Neural cell (in vitro differentiated cells): Measurements from ENCODE around the gene NCK2. TPM values are rescaled to one million over a fixed set of nuclear protein-coding genes. Genes with fewer than 3 reads are reported as not detected.

Experiments used
- H2AFZ ChIP-seq: fragments of 200-600, 300-800 bp; sonication (generic), shearing (Covaris generic); 2 replicates; pipeline ENCODE4 v1.6.0; 2014; ENCODE audit warnings: low read depth, mild to moderate bottlenecking, antibody characterized with exemption, low read length, moderate library complexity
- H3F3A ChIP-seq: fragments of 200-600 bp; shearing (Covaris generic); 2 replicates; pipeline ENCODE4 v1.6.1; 2016; ENCODE audit warnings: mild to moderate bottlenecking, moderate library complexity, mixed read lengths, antibody characterized with exemption, low read length; ENCODE audit not compliant: insufficient read depth, poor library complexity, severe bottlenecking
- H3K27ac ChIP-seq: fragments of 200-600, 300-800 bp; sonication (generic), shearing (Covaris generic); 2 replicates; pipeline ENCODE4 v1.5.1; 2014; ENCODE audit warnings: mild to moderate bottlenecking, low read length, moderate library complexity
- H3K27me3 ChIP-seq: fragments of 300-800, 200-600 bp; sonication (generic), shearing (Covaris generic); 2 replicates; pipeline ENCODE4 v1.6.0; 2014; ENCODE audit warnings: mild to moderate bottlenecking, low read depth, low read length, moderate library complexity; ENCODE audit not compliant: insufficient read depth
- H3K36me3 ChIP-seq: fragments of 300-800, 200-600 bp; sonication (generic), shearing (Covaris generic); 2 replicates; pipeline ENCODE4 v1.5.1; 2014; ENCODE audit warnings: mild to moderate bottlenecking, antibody characterized with exemption, low read length, moderate library complexity; ENCODE audit not compliant: insufficient read depth
- H3K4me2 ChIP-seq: fragments of 300-800, 200-600 bp; sonication (generic), shearing (Covaris generic); 2 replicates; pipeline ENCODE4 v1.6.0; 2014; ENCODE audit warnings: mild to moderate bottlenecking, low read length
- H3K4me3 ChIP-seq: fragments of 300-800, 200-600 bp; sonication (generic), shearing (Covaris generic); 2 replicates; pipeline ENCODE4 v1.5.1; 2014; ENCODE audit warnings: mild to moderate bottlenecking, low read length, moderate library complexity
- H3K79me2 ChIP-seq: fragments of 200-600 bp; shearing (Covaris generic); replicated peaks from 2 replicates; pipeline ENCODE4 v1.6.0; 2014; ENCODE audit warnings: mild to moderate bottlenecking, low read length, moderate library complexity; ENCODE audit not compliant: insufficient read depth
- H3K9ac ChIP-seq: fragments of 300-800, 200-600 bp; sonication (generic), shearing (Covaris generic); 2 replicates; pipeline ENCODE4 v1.6.1; 2016; ENCODE audit warnings: mild to moderate bottlenecking, low read length, mixed read lengths
- H3K9me2 ChIP-seq: fragments of 200-600 bp; shearing (Covaris generic); 2 replicates; pipeline ENCODE4 v1.6.1; 2016; ENCODE audit warnings: mild to moderate bottlenecking, low read length, mixed read lengths; ENCODE audit not compliant: insufficient read depth
- H3K9me3 ChIP-seq: fragments of 200-600, 300-800 bp; sonication (generic), shearing (Covaris generic); 2 replicates; pipeline ENCODE4 v1.6.1; 2016; ENCODE audit warnings: mild to moderate bottlenecking, mixed run types, low read length, moderate library complexity, mixed read lengths
- H4K20me1 ChIP-seq: fragments of 200-600 bp; shearing (Covaris generic); 2 replicates; pipeline ENCODE4 v1.6.1; 2016; ENCODE audit warnings: mild to moderate bottlenecking, mixed run types; ENCODE audit not compliant: insufficient read depth
- EP300 ChIP-seq: fragments of 450-650 bp; conservative IDR thresholded peaks from 2 replicates; pipeline ENCODE4 v1.6.1; 2014; ENCODE audit warnings: antibody characterized with exemption, mild to moderate bottlenecking, moderate library complexity; ENCODE audit not compliant: poor library complexity, severe bottlenecking
- EZH2 ChIP-seq: fragments of 200-600, 300-800 bp; shearing (Covaris generic), sonication (generic); IDR thresholded peaks from 2 replicates; pipeline ENCODE4 v1.6.1; 2014; ENCODE audit warnings: antibody characterized with exemption, low read length, borderline replicate concordance, mild to moderate bottlenecking; ENCODE audit not compliant: insufficient read depth, poor library complexity, severe bottlenecking
- MXI1 ChIP-seq: fragments of 450-650 bp; conservative IDR thresholded peaks from 2 replicates; pipeline ENCODE4 v1.6.1; 2014; ENCODE audit warnings: antibody characterized with exemption, mild to moderate bottlenecking; ENCODE audit not compliant: poor library complexity, severe bottlenecking
- POLR2AphosphoS5 ChIP-seq: IDR thresholded peaks from 2 replicates; pipeline ENCODE4 v1.6.1; 2012
- RAD21 ChIP-seq: fragments of 450-650 bp; conservative IDR thresholded peaks from 2 replicates; pipeline ENCODE4 v1.6.1; 2014; ENCODE audit warnings: antibody characterized with exemption, mild to moderate bottlenecking, moderate library complexity
- SMC3 ChIP-seq: fragments of 450-650 bp; conservative IDR thresholded peaks from 2 replicates; pipeline ENCODE4 v1.6.1; 2014; ENCODE audit warnings: antibody characterized with exemption, mild to moderate bottlenecking, moderate library complexity; ENCODE audit not compliant: poor library complexity
- TAF1 ChIP-seq: IDR thresholded peaks from 2 replicates; pipeline ENCODE4 v1.6.1; 2012; ENCODE audit warnings: low read depth
- polyA plus RNA-seq: library from polyadenylated mRNA; depleted of rRNA; stranded (reverse); fragments of >200 nt; gene quantifications from 2 replicates; pipeline ENCODE4 v1.2.3, GENCODE V29; 2014
- TF ChIP-seq, protein P1 (sequence below): fragments of 450-650 bp; IDR thresholded peaks from 2 replicates; pipeline ENCODE4 v1.5.1; 2014; ENCODE audit warnings: antibody characterized with exemption, mild to moderate bottlenecking, moderate library complexity; ENCODE audit not compliant: poor library complexity, severe bottlenecking
- TF ChIP-seq, protein P2 (sequence below): IDR thresholded peaks from 2 replicates; pipeline ENCODE4 v1.6.1; 2012; ENCODE audit warnings: borderline replicate concordance

The NCK2 gene
- polyA plus RNA-seq, 1 donor from 2014 or later = 49.4 TPM

DNA sequence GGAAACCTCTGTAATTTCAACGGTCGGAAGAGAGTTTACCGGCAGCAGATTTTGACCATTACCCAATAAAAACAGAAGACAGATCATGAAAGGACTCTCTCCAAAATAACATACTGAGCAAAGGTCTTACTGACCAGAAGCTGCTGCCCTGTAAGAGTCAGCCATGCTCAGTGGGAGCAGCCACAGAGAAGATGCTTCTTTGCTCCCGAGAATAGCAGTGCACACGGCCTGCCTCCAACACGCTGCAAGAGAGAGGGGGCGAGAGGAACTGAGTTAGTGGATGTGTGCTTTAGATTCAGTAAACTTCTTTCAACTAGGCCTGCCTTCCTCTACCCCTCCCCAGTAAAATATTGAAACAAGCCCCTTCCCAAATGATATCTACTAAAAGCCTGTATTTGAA, 103.7 kb downstream of the NCK2 start:
- Histone ChIP-seq H3F3A (no peaks in the 10 kb centered on the region), H3K79me2 (peaks cover 23% of the 10 kb centered on the region), H3K36me3 (no peaks in the 10 kb centered on the region), H3K4me2 (no peak overlapping the region), H4K20me1 (no peaks in the 10 kb centered on the region), H3K4me3 (no peak overlapping the region), H3K9ac (no peak overlapping the region), H3K27ac (no peak overlapping the region), H3K9me2 (no peaks in the 10 kb centered on the region), H3K27me3 (no peaks in the 10 kb centered on the region), H3K9me3 (no peaks in the 10 kb centered on the region), H2AFZ (no peak overlapping the region)
- TF ChIP-seq MXI1 = no peak
- TF ChIP-seq, protein P1, sequence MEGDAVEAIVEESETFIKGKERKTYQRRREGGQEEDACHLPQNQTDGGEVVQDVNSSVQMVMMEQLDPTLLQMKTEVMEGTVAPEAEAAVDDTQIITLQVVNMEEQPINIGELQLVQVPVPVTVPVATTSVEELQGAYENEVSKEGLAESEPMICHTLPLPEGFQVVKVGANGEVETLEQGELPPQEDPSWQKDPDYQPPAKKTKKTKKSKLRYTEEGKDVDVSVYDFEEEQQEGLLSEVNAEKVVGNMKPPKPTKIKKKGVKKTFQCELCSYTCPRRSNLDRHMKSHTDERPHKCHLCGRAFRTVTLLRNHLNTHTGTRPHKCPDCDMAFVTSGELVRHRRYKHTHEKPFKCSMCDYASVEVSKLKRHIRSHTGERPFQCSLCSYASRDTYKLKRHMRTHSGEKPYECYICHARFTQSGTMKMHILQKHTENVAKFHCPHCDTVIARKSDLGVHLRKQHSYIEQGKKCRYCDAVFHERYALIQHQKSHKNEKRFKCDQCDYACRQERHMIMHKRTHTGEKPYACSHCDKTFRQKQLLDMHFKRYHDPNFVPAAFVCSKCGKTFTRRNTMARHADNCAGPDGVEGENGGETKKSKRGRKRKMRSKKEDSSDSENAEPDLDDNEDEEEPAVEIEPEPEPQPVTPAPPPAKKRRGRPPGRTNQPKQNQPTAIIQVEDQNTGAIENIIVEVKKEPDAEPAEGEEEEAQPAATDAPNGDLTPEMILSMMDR = no peak
- no peak for TF ChIP-seq EZH2
- no peak for TF ChIP-seq SMC3
- no peak for TF ChIP-seq EP300
- no peak for TF ChIP-seq RAD21
- TF ChIP-seq, protein P2, sequence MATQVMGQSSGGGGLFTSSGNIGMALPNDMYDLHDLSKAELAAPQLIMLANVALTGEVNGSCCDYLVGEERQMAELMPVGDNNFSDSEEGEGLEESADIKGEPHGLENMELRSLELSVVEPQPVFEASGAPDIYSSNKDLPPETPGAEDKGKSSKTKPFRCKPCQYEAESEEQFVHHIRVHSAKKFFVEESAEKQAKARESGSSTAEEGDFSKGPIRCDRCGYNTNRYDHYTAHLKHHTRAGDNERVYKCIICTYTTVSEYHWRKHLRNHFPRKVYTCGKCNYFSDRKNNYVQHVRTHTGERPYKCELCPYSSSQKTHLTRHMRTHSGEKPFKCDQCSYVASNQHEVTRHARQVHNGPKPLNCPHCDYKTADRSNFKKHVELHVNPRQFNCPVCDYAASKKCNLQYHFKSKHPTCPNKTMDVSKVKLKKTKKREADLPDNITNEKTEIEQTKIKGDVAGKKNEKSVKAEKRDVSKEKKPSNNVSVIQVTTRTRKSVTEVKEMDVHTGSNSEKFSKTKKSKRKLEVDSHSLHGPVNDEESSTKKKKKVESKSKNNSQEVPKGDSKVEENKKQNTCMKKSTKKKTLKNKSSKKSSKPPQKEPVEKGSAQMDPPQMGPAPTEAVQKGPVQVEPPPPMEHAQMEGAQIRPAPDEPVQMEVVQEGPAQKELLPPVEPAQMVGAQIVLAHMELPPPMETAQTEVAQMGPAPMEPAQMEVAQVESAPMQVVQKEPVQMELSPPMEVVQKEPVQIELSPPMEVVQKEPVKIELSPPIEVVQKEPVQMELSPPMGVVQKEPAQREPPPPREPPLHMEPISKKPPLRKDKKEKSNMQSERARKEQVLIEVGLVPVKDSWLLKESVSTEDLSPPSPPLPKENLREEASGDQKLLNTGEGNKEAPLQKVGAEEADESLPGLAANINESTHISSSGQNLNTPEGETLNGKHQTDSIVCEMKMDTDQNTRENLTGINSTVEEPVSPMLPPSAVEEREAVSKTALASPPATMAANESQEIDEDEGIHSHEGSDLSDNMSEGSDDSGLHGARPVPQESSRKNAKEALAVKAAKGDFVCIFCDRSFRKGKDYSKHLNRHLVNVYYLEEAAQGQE = no peak
- TF ChIP-seq TAF1 = no peak
- no peak for TF ChIP-seq POLR2AphosphoS5

DNA sequence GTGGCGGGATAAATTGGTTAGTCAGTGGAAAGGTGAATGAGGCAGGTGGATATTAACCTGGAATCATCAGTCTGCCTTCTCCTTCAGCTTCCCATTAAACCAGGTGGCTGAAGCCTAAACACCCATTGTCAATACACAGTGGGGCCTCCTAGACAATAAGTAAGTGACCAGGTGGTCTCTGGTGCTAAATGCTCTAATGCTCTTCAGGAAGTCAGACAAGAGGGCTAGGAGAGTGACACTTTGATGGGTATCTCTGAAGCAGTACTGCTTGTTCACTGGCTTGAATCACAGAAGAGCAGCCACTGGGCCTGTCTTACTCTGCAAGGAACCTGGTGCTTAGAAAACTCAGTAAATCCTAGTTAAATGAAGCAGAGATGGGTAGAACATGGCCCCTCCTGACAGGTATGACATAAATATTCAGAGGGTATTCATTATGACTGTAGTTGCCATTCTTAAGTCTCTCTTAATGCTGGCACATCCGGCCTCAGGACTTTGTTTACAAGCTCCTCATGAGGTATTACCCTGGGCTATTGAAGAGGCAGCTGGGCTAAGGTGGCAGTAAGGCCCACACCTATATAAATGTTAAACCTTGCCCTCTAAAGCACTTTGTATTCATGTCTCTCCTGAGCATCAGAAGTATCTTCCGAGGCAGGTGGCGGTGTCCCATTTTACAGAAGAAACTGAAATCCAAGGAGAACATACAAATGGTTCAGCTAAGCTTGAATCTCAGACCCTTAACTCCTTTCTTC, 104.9 kb downstream of the NCK2 start:
- Histone ChIP-seq H3F3A (no peaks in the 10 kb centered on the region), H3K9me3 (no peaks in the 10 kb centered on the region), H3K9me2 (no peaks in the 10 kb centered on the region), H3K4me2 (no peak overlapping the region), H4K20me1 (no peaks in the 10 kb centered on the region), H3K79me2 (peaks cover 29% of the 10 kb centered on the region), H3K4me3 (no peak overlapping the region), H2AFZ (no peak overlapping the region), H3K36me3 (no peaks in the 10 kb centered on the region), H3K27ac (no peak overlapping the region), H3K9ac (no peak overlapping the region), H3K27me3 (no peaks in the 10 kb centered on the region)
- no peak for TF ChIP-seq SMC3
- no peak for TF ChIP-seq EZH2
- no peak for TF ChIP-seq EP300
- TF ChIP-seq, protein P1 = no peak
- no peak for TF ChIP-seq TAF1
- TF ChIP-seq, protein P2 = no peak
- TF ChIP-seq MXI1 = no peak
- no peak for TF ChIP-seq POLR2AphosphoS5
- no peak for TF ChIP-seq RAD21
